OCI-LY3 (cell line): ENCODE measurements around the gene FRMD6.

Source experiments
- EZH2phosphoT487 ChIP-seq: fragments of 200-600 bp; shearing (Covaris generic); IDR thresholded peaks from 2 replicates; pipeline ENCODE4 v1.6.1; 2018; ENCODE audit warnings: antibody characterized with exemption, mixed run types, low read depth
- TF ChIP-seq, protein P1 (sequence below): fragments of 200-600, 300-600 bp; sonication (generic); IDR thresholded peaks from 2 replicates; pipeline ENCODE4 v1.5.1; 2014; ENCODE audit warnings: antibody characterized with exemption, low read length, low read depth

- TF ChIP-seq, protein P1, sequence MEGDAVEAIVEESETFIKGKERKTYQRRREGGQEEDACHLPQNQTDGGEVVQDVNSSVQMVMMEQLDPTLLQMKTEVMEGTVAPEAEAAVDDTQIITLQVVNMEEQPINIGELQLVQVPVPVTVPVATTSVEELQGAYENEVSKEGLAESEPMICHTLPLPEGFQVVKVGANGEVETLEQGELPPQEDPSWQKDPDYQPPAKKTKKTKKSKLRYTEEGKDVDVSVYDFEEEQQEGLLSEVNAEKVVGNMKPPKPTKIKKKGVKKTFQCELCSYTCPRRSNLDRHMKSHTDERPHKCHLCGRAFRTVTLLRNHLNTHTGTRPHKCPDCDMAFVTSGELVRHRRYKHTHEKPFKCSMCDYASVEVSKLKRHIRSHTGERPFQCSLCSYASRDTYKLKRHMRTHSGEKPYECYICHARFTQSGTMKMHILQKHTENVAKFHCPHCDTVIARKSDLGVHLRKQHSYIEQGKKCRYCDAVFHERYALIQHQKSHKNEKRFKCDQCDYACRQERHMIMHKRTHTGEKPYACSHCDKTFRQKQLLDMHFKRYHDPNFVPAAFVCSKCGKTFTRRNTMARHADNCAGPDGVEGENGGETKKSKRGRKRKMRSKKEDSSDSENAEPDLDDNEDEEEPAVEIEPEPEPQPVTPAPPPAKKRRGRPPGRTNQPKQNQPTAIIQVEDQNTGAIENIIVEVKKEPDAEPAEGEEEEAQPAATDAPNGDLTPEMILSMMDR: no peak
- TF ChIP-seq EZH2phosphoT487: no peak
These were observed 17.2 kb downstream of the FRMD6 start for GRCh38 chr14:51668870-51669269.
